B cell (primary cell): ENCODE measurements around the gene SIRT3.

ENCODE experiments used
- CTCF ChIP-seq: fragments of 200-600 bp; IDR thresholded peaks from one replicate; pipeline ENCODE4 v1.8.0; 2022; ENCODE audit warnings: antibody characterized with exemption, mild to moderate bottlenecking
- EZH2 ChIP-seq: IDR thresholded peaks from 2 replicates; pipeline ENCODE4 v1.6.1; 2012; ENCODE audit warnings: borderline replicate concordance, low read depth, mild to moderate bottlenecking, moderate library complexity, low read length; ENCODE audit not compliant: insufficient read depth, poor library complexity, severe bottlenecking

GRCh38 chr11:212150-213100 is 23.7 kb downstream of the SIRT3 start:
- TF ChIP-seq CTCF (no peak), EZH2 (no peak)
